GM18499 (cell line): Measurements from ENCODE around the gene TRAPPC11.
"Not testable (repeated sequence)": the region's sequence is repeated elsewhere in the genome, so short reads cannot be mapped to it uniquely, and the experiment has no call there.

Experiments
- ATAC-seq: cut with Tn5 transposase; IDR thresholded peaks from one replicate; pipeline ENCODE4 v1.9.1; 2021; ENCODE audit warnings: moderate number of reproducible peaks; ENCODE audit not compliant: insufficient read depth, unreplicated experiment

TRAPPC11 gene

DNA sequence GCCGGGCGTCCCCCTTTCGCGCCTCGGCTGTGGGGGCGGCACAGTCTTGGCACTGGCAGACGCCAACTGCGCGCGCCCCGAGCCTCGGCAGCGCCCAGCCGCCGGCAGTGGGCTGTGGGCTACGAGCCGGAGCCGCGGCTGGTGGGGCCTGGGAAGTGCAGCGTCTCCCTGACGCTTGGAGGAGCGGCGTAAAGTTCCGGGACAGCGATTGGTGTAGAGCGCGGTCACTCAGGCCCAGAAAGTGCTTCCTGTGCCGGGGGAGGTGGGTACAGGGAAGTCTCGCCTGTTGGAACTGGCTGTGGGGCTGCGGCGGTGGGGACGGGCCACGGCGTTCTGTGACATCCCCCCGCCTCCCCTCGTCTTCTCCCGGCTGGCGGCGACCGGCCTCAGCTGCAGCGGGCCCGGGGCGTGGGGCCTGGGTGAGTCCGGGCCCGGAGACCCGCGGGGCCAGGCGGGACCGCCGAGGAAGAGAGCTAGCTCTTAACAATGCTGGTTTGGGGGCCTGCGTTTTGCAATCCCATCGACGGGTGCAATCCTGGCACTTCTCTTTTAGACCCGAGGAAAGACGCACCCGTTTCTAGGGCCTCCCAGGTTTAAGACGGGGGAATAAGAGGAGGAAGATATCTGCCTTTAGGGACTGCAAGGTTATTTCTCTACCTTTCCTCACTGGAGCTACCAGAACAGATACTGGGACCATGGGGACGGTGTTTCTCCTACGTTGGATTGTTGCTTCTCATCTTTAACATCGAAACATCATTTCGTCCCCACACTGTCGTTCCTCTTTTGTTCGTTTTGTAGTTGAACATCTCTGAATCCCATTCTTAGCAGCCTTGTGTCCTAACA is at the start of gene TRAPPC11, which contains the start of gene RWDD4:
Gene TRAPPC11, plus strand, starts transcription at position 265 of the 843 bp plus-strand sequence. CDS start 4,575 bp downstream, outside the sequence.
Gene RWDD4, minus strand, starts transcription at position 157 of the 843 bp plus-strand sequence. CDS start 233 bp downstream, outside the sequence.
- ATAC-seq: peak; percentile 97

- no peak for ATAC-seq
Measured at GRCh38 chr4:183610033-183610432, 49.1 kb upstream of the TRAPPC11 start.

GRCh38 chr4:183610613-183611012 is 48.5 kb upstream of the TRAPPC11 start:
- ATAC-seq: no peak

DNA sequence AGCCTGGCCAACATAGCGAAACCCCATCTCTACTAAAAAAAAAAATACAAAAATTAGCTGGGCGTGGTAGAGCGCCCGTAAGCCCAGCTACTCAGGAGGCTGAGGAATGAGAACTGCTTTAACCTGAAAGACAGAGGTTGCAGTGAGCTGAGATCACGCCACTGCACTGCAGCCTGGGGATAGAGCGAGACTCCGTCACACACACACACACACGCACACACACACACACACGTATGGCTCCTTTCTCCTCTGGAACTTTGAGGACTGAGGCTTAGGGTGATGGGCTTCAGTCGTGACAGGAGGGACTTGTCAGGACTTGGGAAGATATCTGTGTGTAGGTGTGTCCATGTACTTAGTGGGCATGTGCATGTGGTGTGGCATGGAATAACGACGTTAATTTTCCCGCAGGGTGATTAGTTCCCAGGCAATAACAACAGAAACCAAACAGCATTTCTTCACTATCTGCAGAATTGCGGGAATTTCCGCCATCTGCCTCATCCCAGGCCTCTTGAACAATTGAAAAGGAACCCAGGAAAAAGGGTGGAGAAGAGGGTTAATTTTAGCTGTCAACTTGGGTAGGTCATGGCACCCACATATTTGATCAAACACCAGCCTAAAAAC is 47.8 kb upstream of the TRAPPC11 start:
- ATAC-seq: no peak

DNA sequence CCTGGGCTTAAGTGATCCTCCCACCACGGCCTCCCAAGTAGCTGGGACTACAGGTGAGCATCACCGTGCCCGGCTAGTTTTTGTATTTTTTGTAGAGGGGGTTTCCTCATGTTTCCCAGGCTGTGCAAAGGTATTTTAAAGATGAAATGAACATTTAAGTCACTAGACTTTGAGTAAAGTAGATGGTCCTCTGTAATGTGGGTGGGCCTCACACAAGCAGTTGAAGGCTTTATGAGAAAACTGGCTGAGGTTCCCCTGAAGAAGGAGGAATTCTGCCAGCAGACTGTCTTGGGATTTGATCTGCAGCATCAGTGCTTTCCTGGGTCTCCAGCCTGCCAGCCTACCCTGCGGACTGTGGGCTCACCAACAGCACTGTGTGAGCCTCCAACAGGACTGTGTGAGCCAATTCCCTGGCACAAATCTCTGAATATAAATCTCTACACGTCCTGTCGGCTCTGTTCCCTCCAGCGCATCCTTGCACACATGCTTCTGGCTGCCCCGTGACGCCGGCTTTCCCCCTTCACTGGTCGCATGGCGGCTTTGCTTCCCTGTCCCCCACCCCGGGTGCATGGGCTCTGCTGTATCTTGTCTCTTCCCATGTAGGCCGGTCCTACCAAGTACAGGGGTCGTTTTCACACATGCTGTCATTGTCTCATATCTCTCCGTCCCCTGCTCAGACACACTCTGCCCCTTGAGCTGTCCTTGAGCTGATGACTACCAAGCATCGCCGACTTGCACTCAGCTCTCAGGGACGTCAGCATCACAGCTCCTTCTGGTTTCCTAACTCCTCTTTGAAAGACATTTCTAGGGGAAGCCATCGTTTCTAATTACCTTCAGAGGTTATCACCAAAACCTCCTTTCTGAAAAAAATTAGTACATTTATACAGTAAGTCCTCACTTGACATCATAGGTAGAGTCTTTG is 46.5 kb upstream of the TRAPPC11 start:
- no peak for ATAC-seq

GRCh38 chr4:183617075-183617474 is 42.0 kb upstream of the TRAPPC11 start:
- no peak for ATAC-seq

GRCh38 chr4:183618681-183619080 is 40.4 kb upstream of the TRAPPC11 start:
- no peak for ATAC-seq

- no peak for ATAC-seq
Measured at GRCh38 chr4:183620421-183620820, 38.7 kb upstream of the TRAPPC11 start.

GRCh38 chr4:183621875-183622274 is 37.2 kb upstream of the TRAPPC11 start:
- ATAC-seq: no peak

DNA sequence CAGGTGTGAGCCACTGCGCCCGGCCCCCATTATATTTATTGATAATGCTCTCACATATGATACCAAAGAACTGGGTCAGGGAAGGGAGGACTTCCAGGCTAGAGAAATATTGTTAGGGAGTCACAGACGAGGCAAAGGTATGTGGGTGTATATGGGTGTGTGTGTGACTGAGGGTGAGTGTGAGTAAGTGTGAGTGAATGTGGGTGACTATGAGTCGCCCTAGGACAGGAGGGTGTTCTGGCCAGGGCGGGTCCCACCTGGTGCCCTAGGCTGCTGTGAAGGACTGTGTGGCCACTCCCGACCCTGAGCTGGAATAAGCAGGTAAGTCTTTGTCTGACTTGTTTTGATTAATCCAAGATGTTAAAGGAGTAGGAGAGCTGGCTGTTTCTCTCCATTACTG is 34.5 kb upstream of the TRAPPC11 start:
- no peak for ATAC-seq

DNA sequence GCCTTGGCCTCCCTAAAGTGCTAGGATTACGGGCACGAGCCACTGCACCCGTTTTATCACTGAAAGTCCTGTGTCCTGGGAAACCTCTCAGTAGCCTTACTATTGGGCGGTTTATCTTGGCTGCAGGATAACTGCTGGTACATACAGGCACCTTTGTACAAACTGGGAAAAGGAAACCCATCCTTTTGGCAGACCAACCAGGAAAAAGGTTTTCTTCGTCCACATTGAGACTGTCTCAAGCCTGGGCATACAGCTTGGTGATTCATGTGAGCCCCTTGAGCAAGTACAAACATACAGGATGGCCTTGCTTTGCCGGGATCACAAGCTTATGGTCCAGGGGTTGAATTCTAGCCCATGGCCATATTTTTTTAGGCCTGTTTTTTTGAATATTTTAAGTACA is 32.9 kb upstream of the TRAPPC11 start:
- no peak for ATAC-seq

- ATAC-seq: not testable (repeated sequence)
Measured at GRCh38 chr4:183627286-183627685, 31.8 kb upstream of the TRAPPC11 start.

GRCh38 chr4:183627979-183628588 is 31.0 kb upstream of the TRAPPC11 start:
- ATAC-seq: no peak

DNA sequence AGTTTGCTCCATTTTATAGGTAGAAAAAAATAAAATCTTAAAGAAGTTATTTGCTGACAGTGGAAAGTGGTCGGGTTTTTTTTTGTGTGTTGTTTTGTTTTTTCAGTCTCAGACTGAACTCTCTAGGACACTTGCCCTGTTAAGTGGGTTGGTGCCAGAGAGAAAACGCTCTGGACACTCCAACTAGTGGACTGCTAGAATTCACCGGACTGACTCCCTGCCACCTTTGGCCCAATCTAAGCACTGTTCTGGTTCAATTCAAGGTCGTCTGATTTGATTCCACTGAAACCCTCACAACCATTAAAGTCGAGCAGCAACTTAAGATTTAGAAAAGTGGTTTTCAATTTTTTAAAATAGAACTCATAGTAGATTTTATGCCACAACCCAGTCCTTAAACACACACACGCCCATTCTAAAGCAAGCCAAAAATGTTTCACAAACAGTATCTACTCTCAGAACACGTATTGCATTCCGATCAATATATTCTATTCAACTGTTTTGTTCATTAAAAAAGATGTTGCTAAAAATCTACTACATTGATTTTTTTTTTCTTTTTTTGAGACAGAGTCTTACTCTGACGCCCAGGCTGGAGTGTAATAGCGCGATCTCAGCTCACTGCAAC is 27.4 kb upstream of the TRAPPC11 start:
- no peak for ATAC-seq

DNA sequence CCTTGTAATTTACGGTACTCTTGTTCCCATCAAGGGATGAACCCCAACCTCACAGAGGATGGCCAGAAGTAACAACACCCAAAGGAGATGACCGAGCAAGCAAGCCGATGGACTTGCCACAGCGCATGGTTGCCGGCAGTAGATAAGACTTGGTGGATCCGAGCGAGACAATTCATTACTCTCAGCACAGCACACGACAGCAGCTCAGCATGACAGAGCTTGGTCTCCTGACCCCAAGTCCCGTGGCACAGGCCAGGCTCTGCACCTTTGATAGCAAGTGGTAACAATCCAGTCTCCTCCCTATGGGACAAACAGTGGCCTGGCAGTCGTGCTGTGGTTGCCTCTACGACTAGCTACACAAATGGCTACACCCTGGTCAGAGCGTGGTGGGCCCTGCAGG is 26.4 kb upstream of the TRAPPC11 start:
- ATAC-seq: no peak

GRCh38 chr4:183633476-183634400 is 25.4 kb upstream of the TRAPPC11 start:
- ATAC-seq: no peak

DNA sequence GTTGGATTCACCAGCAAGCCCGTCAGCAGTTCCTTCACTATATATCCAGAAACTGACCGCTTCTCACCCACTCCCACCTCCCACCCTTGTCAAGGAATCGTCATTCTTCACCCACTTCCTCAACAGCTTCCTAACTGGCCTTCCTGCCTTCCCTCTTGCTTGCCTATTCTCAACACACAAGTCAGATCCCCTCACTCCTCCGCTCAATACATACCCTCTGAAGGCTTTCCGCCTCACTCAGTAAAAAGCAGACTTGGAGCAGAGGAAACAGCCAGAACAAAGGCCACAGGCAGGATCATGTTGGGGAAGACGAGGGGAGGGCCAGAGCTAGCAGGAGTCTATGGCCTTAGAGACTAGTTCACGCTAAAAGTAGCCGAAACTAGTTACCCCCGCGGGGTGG is 23.8 kb upstream of the TRAPPC11 start:
- no peak for ATAC-seq

GRCh38 chr4:183635741-183636140 is 23.4 kb upstream of the TRAPPC11 start:
- ATAC-seq: no peak

DNA sequence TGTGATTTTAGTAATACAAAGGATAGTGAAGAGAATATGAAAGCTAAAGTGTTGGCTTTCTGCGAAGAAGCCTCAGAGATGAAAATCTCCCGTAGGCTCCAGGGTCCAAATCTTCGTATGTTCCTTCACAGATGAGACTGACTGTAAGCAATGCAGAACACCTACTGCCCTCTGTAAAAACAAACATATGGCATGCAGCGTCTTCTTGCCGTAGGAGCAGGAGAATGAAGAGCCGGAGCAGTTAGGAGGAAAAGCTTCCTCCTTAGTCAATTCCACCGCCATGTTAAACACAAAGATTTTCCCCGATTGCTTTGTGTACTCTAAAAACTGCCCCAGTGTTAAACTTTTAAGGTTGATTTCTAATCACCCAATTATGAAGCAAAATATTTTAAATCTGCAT is 22.6 kb upstream of the TRAPPC11 start:
- no peak for ATAC-seq
